HL-60/S4 treated with retinoic acid at 250 ng/mL for 4 days and 3 days (cell line): ENCODE data around the gene POLA2.

Experiments
- in situ Hi-C: fragments of 300-500 bp; cut with MboI; formaldehyde crosslinking; loops from 2 replicates; pipeline ENCODE4 v1.7.0; 2022; ENCODE audit warnings: low sequenced_read_pairs

Gene POLA2

DNA sequence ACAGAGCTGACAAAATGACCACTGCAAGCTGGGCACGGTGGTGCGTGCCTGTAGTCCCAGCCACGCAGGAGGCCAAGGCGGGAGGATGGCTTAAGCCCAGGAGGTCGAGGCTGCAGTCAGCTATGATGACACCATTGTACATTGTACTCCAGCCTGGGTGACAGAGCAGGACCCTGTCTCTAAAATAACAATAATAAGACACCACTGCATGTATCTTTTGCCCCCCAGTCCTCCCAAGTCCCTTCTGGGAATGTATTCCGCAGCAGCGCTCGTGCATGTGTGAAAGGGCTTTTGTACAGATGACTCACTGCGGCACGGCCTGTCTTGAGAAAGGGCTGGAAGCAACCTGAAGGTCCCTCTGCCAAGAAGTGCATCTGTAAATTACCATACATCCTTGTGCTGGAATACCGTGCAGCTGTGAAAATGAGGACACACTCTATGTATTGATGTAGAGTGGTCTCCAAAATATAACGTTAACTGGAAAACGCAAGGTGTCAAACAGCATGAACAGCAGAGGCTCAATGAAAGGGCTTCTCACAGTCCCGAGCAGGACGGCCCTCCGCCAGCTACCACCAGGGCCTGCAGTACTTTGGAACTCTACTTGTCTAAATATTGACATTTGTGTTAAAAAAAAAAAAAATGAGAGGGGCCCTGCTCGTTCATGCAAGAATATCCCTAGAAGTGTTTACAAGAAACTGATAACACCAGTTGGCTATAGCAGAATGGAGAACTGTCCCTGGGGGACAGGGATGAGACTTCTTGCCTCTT is 43.9 kb downstream of the POLA2 start:
- in situ Hi-C loops = no loop called here

- in situ Hi-C loops = no loop called here
These were observed 45.8 kb downstream of the POLA2 start for GRCh38 chr11:65307298-65308229.

DNA sequence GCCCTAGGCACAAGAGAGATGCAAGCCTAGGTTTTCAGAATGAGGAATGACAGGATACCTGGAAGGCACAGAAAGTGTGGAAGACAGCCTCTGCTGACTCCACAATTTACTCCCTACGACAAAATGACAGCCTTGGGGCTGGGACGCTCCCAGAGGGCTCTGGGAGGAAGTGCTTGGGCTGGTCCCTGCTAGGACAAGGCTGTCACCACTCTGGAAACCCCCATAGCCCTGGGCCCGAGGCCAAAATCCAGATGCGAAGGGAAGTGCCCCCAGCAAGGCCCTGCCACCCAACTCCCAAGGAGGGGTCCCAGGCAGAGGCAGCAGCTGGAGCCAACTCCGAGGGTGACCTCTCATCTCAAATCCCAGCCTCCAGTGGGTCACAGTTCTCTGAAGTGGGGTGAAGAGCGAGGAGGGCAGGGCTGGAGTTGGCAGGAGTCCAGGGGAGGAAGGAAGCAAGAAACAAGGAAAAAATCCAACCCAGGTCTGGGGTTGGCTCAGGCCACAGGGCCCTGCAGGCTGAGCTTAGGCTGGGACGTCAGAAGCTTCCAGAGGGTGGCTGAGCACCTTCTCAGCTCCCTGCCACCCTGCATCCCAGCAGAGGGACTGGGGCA is 46.6 kb downstream of the POLA2 start:
- in situ Hi-C loops = no loop called here

GRCh38 chr11:65309006-65309405 is 47.2 kb downstream of the POLA2 start:
- in situ Hi-C loops = no loop called here

GRCh38 chr11:65310215-65310614 is 48.5 kb downstream of the POLA2 start:
- in situ Hi-C loops = no loop called here

DNA sequence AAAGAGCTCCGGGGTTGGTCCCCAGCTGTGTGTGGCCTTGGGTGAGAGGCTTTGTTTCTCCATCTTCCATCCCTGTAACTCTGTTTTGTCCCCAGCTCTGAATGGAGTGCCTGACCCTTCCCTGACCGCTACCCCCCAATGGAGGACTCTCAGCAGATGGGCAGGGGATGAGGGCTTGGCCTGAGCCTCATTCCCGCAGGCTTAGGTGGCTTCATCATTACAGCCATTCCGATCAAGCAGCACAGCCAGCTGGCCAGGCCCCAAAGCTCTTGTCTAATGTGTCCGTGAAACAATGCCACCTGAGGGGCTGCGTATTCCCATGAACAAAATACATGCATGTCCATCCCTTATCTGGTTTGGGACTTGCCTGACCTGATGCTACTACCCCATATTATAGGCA is 49.0 kb downstream of the POLA2 start:
- in situ Hi-C loops = no loop called here

DNA sequence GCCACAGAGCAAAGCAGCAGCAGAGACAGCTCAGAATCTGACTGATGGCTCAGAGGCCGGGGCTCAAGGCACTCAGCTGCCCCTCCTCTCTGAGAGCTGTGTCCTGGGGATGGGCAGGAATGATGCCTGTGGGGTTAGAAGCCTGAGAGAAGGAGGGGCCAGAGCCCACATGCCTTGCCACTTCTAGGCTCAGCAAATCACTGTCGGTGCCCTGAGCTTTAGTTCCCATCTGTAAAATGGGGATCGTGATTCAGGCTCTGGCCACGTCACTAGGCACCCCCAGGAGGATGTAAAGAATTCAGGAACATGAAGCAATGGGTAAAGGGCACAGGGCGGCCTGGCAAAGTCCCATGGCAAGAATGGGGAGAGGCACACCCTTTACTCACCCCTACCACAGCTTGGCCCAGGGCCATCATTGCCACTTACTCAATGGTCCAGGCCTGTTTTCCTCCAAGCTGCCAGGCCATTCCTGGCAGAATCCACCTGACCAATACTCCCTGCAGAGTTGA is 49.5 kb downstream of the POLA2 start:
- in situ Hi-C loops = no loop called here

DNA sequence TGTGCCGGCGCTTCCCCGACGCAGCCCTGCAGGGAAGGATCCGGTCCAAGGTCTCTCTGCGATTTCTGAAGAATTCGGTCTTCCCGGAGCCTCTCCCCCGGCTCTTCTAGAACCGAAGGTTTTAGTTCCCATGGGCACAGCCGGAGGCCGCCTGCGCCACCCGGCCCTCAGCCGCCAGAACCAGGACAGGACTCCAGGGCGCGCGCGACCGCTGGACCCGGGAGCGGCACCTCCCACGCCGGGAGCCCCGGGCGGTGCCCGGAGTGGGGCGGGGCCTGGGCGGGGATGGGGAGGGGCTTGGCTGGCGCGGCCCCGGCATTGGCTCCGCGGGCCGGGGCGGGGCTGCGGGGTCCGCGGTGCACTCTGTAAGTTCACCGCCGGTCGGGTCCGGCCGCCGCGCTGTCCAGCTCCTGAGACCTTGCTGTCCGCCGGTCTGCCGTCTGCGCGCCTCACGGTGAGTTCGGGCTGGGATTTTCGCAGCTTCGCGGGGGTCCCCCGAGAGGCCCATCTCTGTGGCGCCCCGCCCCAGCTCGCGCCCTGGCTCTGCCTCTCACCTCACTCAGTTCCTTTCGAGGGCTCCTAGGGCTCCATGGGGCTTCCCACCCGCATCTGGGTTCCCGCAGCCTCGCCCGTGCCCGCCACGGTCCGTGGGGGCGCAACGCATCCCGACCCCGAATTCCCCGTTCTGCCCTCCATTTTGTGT is 52.9 kb downstream of the POLA2 start, which contains the start of gene CDC42EP2:
Gene CDC42EP2 (plus strand): TSS at position 366 of the 703 bp plus-strand sequence. CDS start 6,033 bp downstream, outside the sequence.
- in situ Hi-C loops = no loop called here

- in situ Hi-C loops = no loop called here
These were observed 53.6 kb downstream of the POLA2 start for GRCh38 chr11:65315204-65315865.

DNA sequence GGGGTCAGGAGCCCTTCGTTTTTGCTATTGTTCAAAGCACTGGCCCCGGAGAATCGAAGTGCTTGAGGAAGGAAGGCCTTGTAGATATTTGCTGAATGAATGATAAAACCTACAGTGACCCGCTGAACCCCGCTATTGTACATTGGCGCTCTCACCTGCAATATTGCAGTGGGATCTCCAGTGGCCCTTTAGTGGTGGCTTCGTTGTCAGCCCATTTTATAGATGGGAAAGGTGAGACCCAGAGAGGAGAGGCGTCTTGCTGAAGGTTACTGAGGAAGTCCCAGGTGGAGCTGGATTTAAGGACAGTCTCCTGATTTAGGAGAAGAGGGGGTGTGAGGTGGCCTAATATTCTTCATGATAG is 54.1 kb downstream of the POLA2 start:
- in situ Hi-C loops = no loop called here

- in situ Hi-C loops = no loop called here
These were observed 54.7 kb downstream of the POLA2 start for GRCh38 chr11:65316227-65317024.

DNA sequence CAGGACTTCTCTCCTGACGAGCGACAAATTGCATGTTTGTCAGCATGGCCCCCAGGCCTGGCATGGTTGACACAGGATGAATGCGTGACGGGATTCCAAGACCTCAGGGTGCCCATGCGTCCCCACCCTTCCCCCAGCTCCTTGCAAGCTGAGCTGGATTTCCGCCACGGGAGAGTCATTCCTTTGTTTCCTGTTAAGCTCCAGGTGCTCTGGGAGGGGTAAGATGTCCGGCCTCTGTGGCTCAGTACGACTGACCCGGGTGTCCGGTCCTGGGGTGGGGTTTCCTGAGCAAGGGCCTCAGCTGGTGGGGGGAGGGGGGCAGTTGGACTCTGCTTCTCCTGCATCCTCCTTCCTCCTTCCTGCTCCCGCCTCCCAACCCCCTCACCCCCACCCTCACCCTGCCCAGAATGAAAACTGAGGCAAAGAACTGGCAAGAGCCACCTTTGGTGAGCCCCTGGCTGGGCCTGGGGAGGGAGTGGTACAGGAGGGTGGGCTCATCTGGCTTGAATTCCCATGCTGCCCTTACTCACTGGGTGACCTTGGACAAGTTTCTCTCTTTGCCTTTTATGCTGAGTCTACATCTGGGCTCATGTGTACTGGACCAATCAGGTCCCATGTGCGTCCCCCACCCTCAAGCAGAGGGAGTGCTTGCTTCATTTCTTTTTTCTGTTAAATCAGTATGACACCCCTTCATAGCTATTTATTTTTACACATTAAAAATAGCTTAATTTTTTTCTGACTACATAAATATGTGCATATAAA is 55.4 kb downstream of the POLA2 start:
- in situ Hi-C loops = no loop called here

DNA sequence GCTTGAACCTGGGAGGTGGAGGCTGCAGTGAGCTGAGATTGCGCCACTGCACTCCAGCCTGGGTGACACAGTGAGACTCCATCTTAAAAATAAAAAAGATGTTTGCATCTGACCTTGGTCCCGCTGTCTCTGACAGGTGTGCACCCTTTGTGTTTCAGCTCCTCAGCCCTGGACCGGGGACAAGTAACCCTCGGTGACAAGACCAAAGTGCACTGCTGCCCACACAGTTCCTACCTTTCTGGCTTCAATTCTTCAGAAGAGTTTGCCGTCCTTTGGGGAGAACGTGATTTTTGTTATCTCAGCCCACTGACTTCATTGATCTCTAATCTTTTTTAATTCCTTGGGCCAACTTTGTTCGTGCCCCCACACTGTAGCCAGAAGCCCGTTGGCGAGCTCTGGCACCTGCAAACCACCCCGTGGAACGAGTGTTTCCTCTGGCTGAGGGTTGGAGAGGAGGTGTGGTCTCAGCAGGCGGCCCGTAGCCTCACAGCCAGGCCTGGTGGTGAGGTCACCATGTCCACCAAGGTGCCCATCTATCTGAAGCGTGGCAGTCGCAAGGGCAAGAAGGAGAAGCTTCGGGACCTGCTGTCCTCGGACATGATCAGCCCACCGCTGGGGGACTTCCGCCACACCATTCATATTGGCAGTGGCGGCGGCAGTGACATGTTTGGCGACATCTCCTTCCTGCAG is 58.8 kb downstream of the POLA2 start:
- in situ Hi-C loops = no loop called here

- in situ Hi-C loops = no loop called here
These were observed 59.3 kb downstream of the POLA2 start for GRCh38 chr11:65321076-65321475.

- in situ Hi-C loops = no loop called here
These were observed 60.2 kb downstream of the POLA2 start for GRCh38 chr11:65321828-65322485.

- in situ Hi-C loops = no loop called here
These were observed 62.1 kb downstream of the POLA2 start for GRCh38 chr11:65323813-65324212.

- in situ Hi-C loops = no loop called here
These were observed 63.7 kb downstream of the POLA2 start for GRCh38 chr11:65325435-65325834.

DNA sequence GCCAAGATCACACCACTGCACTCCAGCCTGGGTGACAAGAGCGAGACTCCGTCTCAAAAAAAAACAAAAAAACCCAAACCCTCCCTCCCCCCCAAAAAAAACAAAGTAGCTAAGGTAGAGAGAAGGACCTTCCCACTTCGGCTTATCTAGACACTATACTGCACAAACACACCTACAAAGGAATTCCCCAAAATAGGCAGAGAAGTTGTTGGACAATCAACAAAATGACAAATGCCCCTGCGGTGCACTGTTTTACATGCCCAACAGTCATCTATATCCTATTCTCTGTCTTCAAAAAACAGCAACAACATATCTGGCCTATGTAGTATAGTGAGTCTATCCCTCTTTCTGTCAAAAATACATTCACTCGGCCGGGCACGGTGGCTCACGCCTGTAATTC is 65.3 kb downstream of the POLA2 start:
- in situ Hi-C loops = no loop called here
